ENCODE data around the gene CHD2. TPM values are rescaled to one million over a fixed set of nuclear protein-coding genes. Genes with fewer than 3 reads are reported as not detected.

Gene CHD2
- total RNA-seq, 4 donors from 2014 or later = 149 to 299 (median 213) TPM

DNA sequence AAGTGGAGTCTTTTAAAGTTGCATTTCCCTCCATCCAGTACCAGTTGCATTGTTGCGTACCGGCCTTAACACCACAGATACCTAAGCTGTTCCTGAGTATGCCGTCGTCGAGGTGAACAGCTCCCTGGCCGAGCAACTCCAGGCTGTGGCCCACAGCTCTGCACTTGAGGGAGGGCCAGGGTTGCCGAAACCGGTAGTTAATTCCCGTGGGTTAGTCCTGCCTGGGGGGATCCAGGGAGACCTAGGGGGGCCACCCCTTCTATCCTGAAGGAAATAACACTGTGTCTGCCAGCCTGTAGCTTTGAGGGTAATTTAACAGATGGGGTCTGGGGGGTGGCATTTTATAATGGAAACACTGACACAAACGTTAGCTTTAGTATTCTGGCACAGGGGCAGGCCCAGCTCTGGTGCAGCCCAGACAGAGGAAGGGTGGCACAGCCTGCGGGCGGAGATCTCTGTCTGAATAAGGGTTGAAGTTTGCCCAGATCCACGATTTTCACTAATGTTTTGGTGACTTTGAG is 128.0 kb downstream of the CHD2 start:
- TF ChIP-seq POLR2A (IDR thresholded peaks at IDR 0.05) = no peak
- TF ChIP-seq, protein P1, sequence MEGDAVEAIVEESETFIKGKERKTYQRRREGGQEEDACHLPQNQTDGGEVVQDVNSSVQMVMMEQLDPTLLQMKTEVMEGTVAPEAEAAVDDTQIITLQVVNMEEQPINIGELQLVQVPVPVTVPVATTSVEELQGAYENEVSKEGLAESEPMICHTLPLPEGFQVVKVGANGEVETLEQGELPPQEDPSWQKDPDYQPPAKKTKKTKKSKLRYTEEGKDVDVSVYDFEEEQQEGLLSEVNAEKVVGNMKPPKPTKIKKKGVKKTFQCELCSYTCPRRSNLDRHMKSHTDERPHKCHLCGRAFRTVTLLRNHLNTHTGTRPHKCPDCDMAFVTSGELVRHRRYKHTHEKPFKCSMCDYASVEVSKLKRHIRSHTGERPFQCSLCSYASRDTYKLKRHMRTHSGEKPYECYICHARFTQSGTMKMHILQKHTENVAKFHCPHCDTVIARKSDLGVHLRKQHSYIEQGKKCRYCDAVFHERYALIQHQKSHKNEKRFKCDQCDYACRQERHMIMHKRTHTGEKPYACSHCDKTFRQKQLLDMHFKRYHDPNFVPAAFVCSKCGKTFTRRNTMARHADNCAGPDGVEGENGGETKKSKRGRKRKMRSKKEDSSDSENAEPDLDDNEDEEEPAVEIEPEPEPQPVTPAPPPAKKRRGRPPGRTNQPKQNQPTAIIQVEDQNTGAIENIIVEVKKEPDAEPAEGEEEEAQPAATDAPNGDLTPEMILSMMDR (IDR thresholded peaks at IDR 0.05) = no peak
- peak overlapping the region; percentile 64 to 76 (median 66) for H3K27ac ChIP-seq
- no peak for DNase-seq
- H3K4me1 ChIP-seq = peaks cover 7 to 41% of the 10 kb centered on the region in 2 donors
- peaks cover 24 to 28% of the 10 kb centered on the region in 2 donors for H3K36me3 ChIP-seq
- H3K27me3 ChIP-seq = no peaks in the 10 kb centered on the region
- WGBS, 2 donors = 53 to 54% methylated on average over 8 to 13 of the region's 13 CpGs
- intact Hi-C loops (cut with DNase I) = loop anchor here (10.0 kb wide), 1 partner anchor 233 kb away; no protein-coding TSS in a partner anchor
- no peaks in the 10 kb centered on the region for H3K9me3 ChIP-seq
- no peak overlapping the region for H3K4me3 ChIP-seq (replicated peaks in 1 of 3)

DNA sequence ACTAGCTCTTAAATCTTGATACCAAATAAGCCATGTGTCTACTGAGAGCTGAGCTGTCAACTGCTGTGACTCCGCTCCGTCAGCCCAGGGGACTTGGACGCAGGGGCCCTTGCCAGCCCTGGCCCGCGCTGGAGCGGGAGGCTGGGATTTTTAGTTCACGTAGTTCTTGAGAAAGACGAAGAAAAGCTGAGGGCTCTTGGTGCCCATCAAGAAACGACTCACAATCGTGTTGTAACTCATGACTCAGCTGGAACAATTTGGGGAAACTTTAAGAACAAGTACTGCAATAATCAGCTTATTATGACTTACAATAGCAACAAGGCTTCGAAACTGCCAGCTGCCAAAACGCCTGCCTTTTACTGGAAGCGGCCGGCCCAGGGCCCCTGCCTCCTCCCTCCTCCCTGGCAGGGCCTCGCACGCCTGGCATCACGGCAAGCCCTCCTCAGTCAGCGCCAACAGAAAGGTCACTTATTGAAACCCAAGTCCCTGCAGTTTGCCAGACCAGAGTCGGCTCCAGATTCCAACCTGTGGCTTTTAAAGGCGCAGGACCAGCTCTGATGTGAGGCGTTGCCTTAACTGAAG is 128.6 kb downstream of the CHD2 start:
- H3K4me3 ChIP-seq (replicated peaks in 1 of 3) = no peak overlapping the region
- H3K36me3 ChIP-seq = peaks cover 24 to 28% of the 10 kb centered on the region in 2 donors
- H3K27ac ChIP-seq = peak overlapping the region; percentile 64 to 76 (median 66)
- H3K4me1 ChIP-seq = peaks cover 7 to 41% of the 10 kb centered on the region in 2 donors
- DNase-seq = peak; percentile 94
- intact Hi-C loops (cut with DNase I) = loop anchor here (10.0 kb wide), 1 partner anchor 234 kb away; no protein-coding TSS in a partner anchor
- no peak for TF ChIP-seq POLR2A (IDR thresholded peaks at IDR 0.05)
- TF ChIP-seq, protein P1 (IDR thresholded peaks at IDR 0.05) = no peak
- 14 to 29% methylated on average over 21 of the region's 21 CpGs for WGBS, 2 donors
- H3K27me3 ChIP-seq = no peaks in the 10 kb centered on the region
- H3K9me3 ChIP-seq = no peaks in the 10 kb centered on the region

DNA sequence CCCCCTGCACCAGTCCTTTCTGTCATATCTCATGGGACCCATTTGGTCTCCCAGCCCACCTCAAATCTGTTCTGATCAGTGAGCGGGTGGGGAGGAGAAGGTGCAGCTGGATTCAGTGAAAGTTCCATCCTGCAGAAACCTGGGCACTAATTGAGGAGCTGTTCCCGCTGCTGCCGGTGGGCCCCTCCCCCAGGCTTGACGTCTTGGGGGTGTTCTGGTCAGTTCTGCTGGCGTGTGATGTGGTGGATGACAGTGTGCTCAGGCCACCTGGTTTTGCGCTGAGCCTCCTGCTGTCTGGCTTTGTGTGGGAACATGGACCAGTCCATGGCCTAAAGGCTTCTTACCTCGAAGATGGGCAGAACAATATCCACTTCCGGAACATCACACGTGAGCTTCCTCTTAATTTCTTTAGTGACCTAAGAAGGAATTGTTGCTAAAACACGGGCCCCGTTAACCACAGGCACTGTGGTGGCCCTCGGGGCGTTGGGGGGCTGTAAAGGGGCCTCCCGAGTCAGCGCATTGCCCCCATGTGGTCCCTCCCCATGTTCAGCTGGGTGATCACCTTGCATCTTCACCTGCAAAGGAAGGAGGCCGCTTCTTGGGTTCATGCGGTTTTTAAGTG is 129.2 kb downstream of the CHD2 start:
- peak in 1 of 2 donors; percentile 32 for DNase-seq
- Histone ChIP-seq H3K4me1 (peaks cover 7 to 41% of the 10 kb centered on the region in 2 donors), H3K27ac (peak overlapping the region; percentile 64 to 76 (median 66)), H3K9me3 (no peaks in the 10 kb centered on the region), H3K4me3 (replicated peaks in 1 of 3) (no peak overlapping the region), H3K36me3 (peaks cover 22 to 26% of the 10 kb centered on the region in 2 donors), H3K27me3 (no peaks in the 10 kb centered on the region)
- WGBS, 2 donors = 57 to 66% methylated on average over 13 to 16 of the region's 17 CpGs
- TF ChIP-seq POLR2A (IDR thresholded peaks at IDR 0.05) = no peak
- TF ChIP-seq, protein P1 (IDR thresholded peaks at IDR 0.05) = no peak
- intact Hi-C loops (cut with DNase I) = loop anchor here (10.0 kb wide), 1 partner anchor 235 kb away; no protein-coding TSS in a partner anchor

DNA sequence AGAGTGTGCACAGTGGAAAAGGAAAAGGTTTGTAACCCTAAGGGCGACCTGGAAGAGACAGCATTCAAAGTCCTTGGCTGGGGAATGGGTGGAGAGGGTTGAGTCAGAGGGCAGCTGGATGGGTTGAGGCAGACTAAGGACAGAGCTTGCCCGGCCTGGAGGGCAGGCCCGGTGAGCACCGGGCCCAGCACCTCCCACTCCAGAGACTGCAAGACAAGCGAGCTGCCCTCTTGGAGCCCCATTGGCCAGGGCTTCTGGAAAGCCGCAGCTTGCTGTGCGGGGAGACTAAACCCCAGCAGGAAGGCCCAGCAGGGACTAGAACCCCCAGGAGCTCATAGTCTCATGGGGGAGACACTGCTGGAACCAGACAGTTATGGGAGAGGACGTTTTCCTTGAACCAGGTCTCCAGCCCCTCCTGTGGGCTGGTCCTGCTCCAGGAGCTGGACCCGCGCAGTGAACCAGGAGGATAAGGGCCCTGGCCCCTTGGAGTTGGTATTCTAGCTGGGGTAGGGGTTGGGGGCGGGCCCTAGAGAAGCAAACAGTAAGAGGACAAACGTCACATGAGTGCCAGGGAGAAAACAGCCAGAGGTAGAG is 129.8 kb downstream of the CHD2 start:
- peak overlapping the region in 2 of 3 donors; percentile 66 to 76 for H3K27ac ChIP-seq
- H3K4me1 ChIP-seq = peaks cover 7 to 41% of the 10 kb centered on the region in 2 donors
- no peak overlapping the region for H3K4me3 ChIP-seq (replicated peaks in 1 of 3)

More for the DNA sequence above, 129.8 kb downstream of the CHD2 start:
- TF ChIP-seq, protein P1 (IDR thresholded peaks at IDR 0.05) = no peak
- TF ChIP-seq POLR2A (IDR thresholded peaks at IDR 0.05) = no peak
- intact Hi-C loops (cut with DNase I) = loop anchor here (10.0 kb wide), 2 partner anchors 235 to 965 kb away; no protein-coding TSS in a partner anchor
- Histone ChIP-seq H3K9me3 (no peaks in the 10 kb centered on the region), H3K27me3 (no peaks in the 10 kb centered on the region), H3K36me3 (peaks cover 16 to 20% of the 10 kb centered on the region in 2 donors)
- WGBS, 2 donors = 71 to 72% methylated on average over 10 to 12 of the region's 12 CpGs
- no peak for DNase-seq

Measured in thyroid gland (tissue), 4 donors.